IMR-90 (cell line): ENCODE results near the gene PARP14. TPM values are rescaled to one million over a fixed set of nuclear protein-coding genes. Genes with fewer than 3 reads are reported as not detected.
A peak's percentile ranks its signal among the peaks of the same experiment; 100 is the strongest.

ENCODE experiments used
- ATAC-seq: fragments of 200-7000 bp; cut with Tn5 transposase; 2 replicates; pipeline ENCODE4 v1.9.1; 2020; ENCODE audit warnings: low read depth, mild to moderate bottlenecking, moderate library complexity
- BruUV-seq: library from RNA; stranded (reverse); fragments of 400-500 nt; replicated peaks from 2 replicates; lab custom pipeline; 2021; lab: Mats Ljungman, UMichigan
- CTCF ChIA-PET: fragments of 300-600 bp; formaldehyde crosslinking; extraction: SDS; loops from one replicate; lab custom pipeline; 2021; ENCODE audit warnings: antibody characterized with exemption; lab: Yijun Ruan, JAX
- POLR2A ChIA-PET: fragments of 300-600 bp; sonication (Branson Sonifier 250); formaldehyde crosslinking; loops from one replicate; lab custom pipeline; 2022; ENCODE audit warnings: antibody characterized with exemption; ENCODE audit not compliant: unreplicated experiment; lab: Charles Lee
- DNase-seq: peaks from one replicate; pipeline ENCODE4 v3.0.0; 2013
- H2AFZ ChIP-seq: replicated peaks from 2 replicates; pipeline ENCODE3; 2013; ENCODE audit warnings: low read length, mild to moderate bottlenecking; ENCODE audit not compliant: poor library complexity
- H2AK5ac ChIP-seq: 2 replicates; pipeline ENCODE4 v1.6.1; 2013; ENCODE audit warnings: low read depth, low read length, inconsistent platforms
- H2AK9ac ChIP-seq: replicated peaks from 2 replicates; pipeline ENCODE3; 2013; ENCODE audit warnings: mild to moderate bottlenecking, low read depth, low read length, moderate library complexity; ENCODE audit not compliant: poor library complexity
- H2BK120ac ChIP-seq: 2 replicates; pipeline ENCODE4 v1.6.1; 2013; ENCODE audit warnings: low read depth, low read length, inconsistent platforms
- H2BK15ac ChIP-seq: 3 replicates; pipeline ENCODE4 v1.6.1; 2013; ENCODE audit warnings: low read depth, low read length, inconsistent platforms
- H2BK20ac ChIP-seq: 2 replicates; pipeline ENCODE4 v1.6.1; 2013; ENCODE audit warnings: low read depth, mild to moderate bottlenecking, inconsistent platforms, low read length, moderate library complexity
- H2BK5ac ChIP-seq: 2 replicates; pipeline ENCODE4 v1.6.1; 2013; ENCODE audit warnings: mild to moderate bottlenecking, low read depth, low read length, inconsistent platforms; ENCODE audit not compliant: poor library complexity, severe bottlenecking
- H3K14ac ChIP-seq: replicated peaks from 2 replicates; pipeline ENCODE4 v1.6.1; 2013; ENCODE audit warnings: low read depth, low read length, inconsistent platforms
- H3K18ac ChIP-seq: 2 replicates; pipeline ENCODE4 v1.6.1; 2013; ENCODE audit warnings: low read depth, low read length, control low read depth
- H3K23ac ChIP-seq: 2 replicates; pipeline ENCODE4 v1.6.1; 2013; ENCODE audit warnings: low read depth, low read length, inconsistent platforms
- H3K27ac ChIP-seq: 2 replicates; pipeline ENCODE4 v1.5.1; 2013; ENCODE audit warnings: mild to moderate bottlenecking, control low read depth, low read length; ENCODE audit not compliant: insufficient read depth
- H3K27me3 ChIP-seq: 2 replicates; pipeline ENCODE4 v1.6.1; 2013; ENCODE audit warnings: low read length; ENCODE audit not compliant: control insufficient read depth, insufficient read depth
- H3K36me3 ChIP-seq: 2 replicates; pipeline ENCODE4 v1.6.1; 2013; ENCODE audit warnings: low read length, mixed read lengths; ENCODE audit not compliant: control insufficient read depth, insufficient read depth
- H3K4ac ChIP-seq: 2 replicates; pipeline ENCODE4 v1.6.1; 2013; ENCODE audit warnings: low read depth, low read length, inconsistent platforms
- H3K4me1 ChIP-seq: 2 replicates; pipeline ENCODE4 v1.6.1; 2013; ENCODE audit warnings: low read length, mixed read lengths; ENCODE audit not compliant: control insufficient read depth, insufficient read depth
- H3K4me2 ChIP-seq: 2 replicates; pipeline ENCODE4 v1.6.1; 2013; ENCODE audit warnings: low read depth, mild to moderate bottlenecking, control low read depth, low read length, moderate library complexity
- H3K4me3 ChIP-seq: 2 replicates; pipeline ENCODE4 v1.5.1; 2013; ENCODE audit warnings: low read depth, mild to moderate bottlenecking, control low read depth, low read length, moderate library complexity; ENCODE audit not compliant: insufficient read depth
- H3K56ac ChIP-seq: 2 replicates; pipeline ENCODE4 v1.6.1; 2013; ENCODE audit warnings: low read length, inconsistent platforms; ENCODE audit not compliant: insufficient read depth; ENCODE audit errors: extremely low read depth
- H3K79me1 ChIP-seq, 2 experiments: 2 replicates each; pipeline ENCODE4 v1.6.1; 2013; ENCODE audit warnings: low read length in 2 of 2, inconsistent platforms in 1 of 2, low read depth in 1 of 2
- H3K9ac ChIP-seq: 2 replicates; pipeline ENCODE4 v1.6.1; 2013; ENCODE audit warnings: low read depth, low read length, control low read depth
- H3K9me1 ChIP-seq: 2 replicates; pipeline ENCODE4 v1.6.1; 2013; ENCODE audit warnings: low read length, inconsistent platforms; ENCODE audit not compliant: insufficient read depth
- H3K9me3 ChIP-seq: 2 replicates; pipeline ENCODE4 v1.6.1; 2013; ENCODE audit warnings: low read length; ENCODE audit not compliant: control insufficient read depth, insufficient read depth
- H4K20me1 ChIP-seq: 2 replicates; pipeline ENCODE4 v1.6.1; 2013; ENCODE audit warnings: low read length, inconsistent platforms; ENCODE audit not compliant: insufficient read depth
- H4K5ac ChIP-seq: 2 replicates; pipeline ENCODE4 v1.6.1; 2013; ENCODE audit warnings: mild to moderate bottlenecking, low read depth, low read length, control low read depth
- H4K8ac ChIP-seq, 2 experiments: 2 replicates each; pipeline ENCODE4 v1.6.1; 2013; ENCODE audit warnings: low read depth in 2 of 2, low read length in 2 of 2, control low read depth in 1 of 2, inconsistent platforms in 1 of 2
- H4K91ac ChIP-seq: 2 replicates; pipeline ENCODE4 v1.6.1; 2013; ENCODE audit warnings: low read depth, low read length, inconsistent platforms; ENCODE audit not compliant: insufficient read depth
- CHD1 ChIP-seq: IDR thresholded peaks from 2 replicates; pipeline ENCODE4 v1.6.1; 2012; ENCODE audit warnings: low read depth, low read length, improper control_type of control experiment
- ELK1 ChIP-seq: fragments of 150-350 bp; IDR thresholded peaks from 2 replicates; pipeline ENCODE4 v1.6.1; 2016; ENCODE audit warnings: low read depth, mild to moderate bottlenecking, low read length, moderate library complexity, borderline replicate concordance
- MXI1 ChIP-seq: IDR thresholded peaks from 2 replicates; pipeline ENCODE4 v1.6.1; 2012; ENCODE audit warnings: low read depth, mild to moderate bottlenecking, low read length, moderate library complexity, borderline replicate concordance
- NFE2L2 ChIP-seq: fragments of 150-350 bp; IDR thresholded peaks from 2 replicates; pipeline ENCODE4 v1.6.1; 2016; ENCODE audit warnings: low read depth, mild to moderate bottlenecking, low read length
- RFX5 ChIP-seq: IDR thresholded peaks from 2 replicates; pipeline ENCODE4 v1.8.0; 2012; ENCODE audit warnings: low read depth, mild to moderate bottlenecking, low read length, moderate library complexity
- SMC3 ChIP-seq: fragments of 150-350 bp; IDR thresholded peaks from 2 replicates; pipeline ENCODE4 v1.6.1; 2016; ENCODE audit warnings: low read depth, mild to moderate bottlenecking, antibody characterized with exemption, low read length, moderate library complexity
- USF2 ChIP-seq: fragments of 150-350 bp; IDR thresholded peaks from 2 replicates; pipeline ENCODE4 v1.6.1; 2017; ENCODE audit warnings: mild to moderate bottlenecking, antibody characterized with exemption, low read length, low read depth
- WGBS, 2 experiments: methylation state at CpG; one replicate each; pipeline versions ENCODE4 v1.1.5 to v1.1.7; 2013; ENCODE audit warnings: missing lambda C conversion rate in 2 of 2; ENCODE audit not compliant: insufficient read length in 1 of 2; ENCODE audit errors: extremely low coverage in 2 of 2; 5-methylcytosine and 5-hydroxymethylcytosine counted together
- dilution Hi-C: fragments of 300-500 bp; cut with HindIII; formaldehyde crosslinking; loops from one replicate; pipeline ENCODE4 v1.14.3; 2018; ENCODE audit warnings: low sequenced_read_pairs; ENCODE audit not compliant: unreplicated experiment
- in situ Hi-C: fragments of 300-500 bp; cut with MboI; formaldehyde crosslinking; loops from 3 replicates; pipeline ENCODE4 v1.14.3; 2019; ENCODE audit warnings: low sequenced_read_pairs, inconsistent platforms, mixed read lengths
- intact Hi-C: fragments of 100-400 bp; cut with micrococcal nuclease; formaldehyde crosslinking; loops from 2 replicates; pipeline ENCODE4 v1.10.0; 2022
- polyA plus RNA-seq, 3 experiments: library from polyadenylated mRNA; depleted of rRNA; stranded (reverse); fragments of >200 nt; gene quantifications; 2 replicates each; pipeline ENCODE4 v1.2.3, GENCODE V29; 2012; ENCODE audit warnings: low replicate concordance in 1 of 3
- total RNA-seq: library from RNA; depleted of rRNA; stranded (reverse); fragments of >200 nt; gene quantifications from 2 replicates; pipeline ENCODE4 v1.2.3, GENCODE V29; 2012

The PARP14 gene
- total and polyA plus RNA-seq, 2 of the 4 experiments (the other 2 are of a cell fraction) = 9.3 to 23.1 TPM

GRCh38 chr3:122681974-122682409 lies 1.4 kb downstream of the PARP14 start:
- DNase-seq = no peak

More at GRCh38 chr3:122681974-122682409, 1.4 kb downstream of the PARP14 start:
- H2BK15ac ChIP-seq = no peak overlapping the region
- peaks cover 12 to 17% of the 10 kb centered on the region in 2 experiments for H3K79me1 ChIP-seq
- 100% methylated on average over 1 of the region's 3 CpGs; no CpG with 5 or more reads in 1 of the 2 experiments for WGBS, 2 experiments
- H3K36me3 ChIP-seq = peaks cover under 1% of the 10 kb centered on the region
- intact Hi-C loops (loop anchor here (5.0 to 10.0 kb wide), 2 partner anchors 113 to 345 kb away; partner anchors contain the start of genes HSPBAP1, SEMA5B and SLC49A4), dilution Hi-C loops (no loop called here), in situ Hi-C loops (no loop called here)
- H2BK20ac ChIP-seq = no peak overlapping the region
- peak overlapping the region; percentile 84 for H3K4me2 ChIP-seq
- ATAC-seq = no peak
- H3K4me3 ChIP-seq = peak overlapping the region; percentile 99
- 0 out of 2 replicates have a peak overlapping the region, but pooled peaks have one; percentile 3 for H3K14ac ChIP-seq
- peak overlapping the region; percentile 1 for H2AFZ ChIP-seq
- no peaks in the 10 kb centered on the region for H3K9me3 ChIP-seq
- peaks cover 13% of the 10 kb centered on the region for H3K4me1 ChIP-seq
- H2BK120ac ChIP-seq = no peak overlapping the region
- no peak overlapping the region for H3K4ac ChIP-seq
- ChIA-PET POLR2A (interaction anchor here (0.6 kb wide), 1 partner anchor 61 kb away, joined by 4 read pairs; no protein-coding TSS in a partner anchor), CTCF (no interaction called here)
- H3K27ac ChIP-seq = no peak overlapping the region
- H3K9ac ChIP-seq = no peak overlapping the region
- peak overlapping the region; percentile 44 for H3K23ac ChIP-seq
- H3K27me3 ChIP-seq = no peaks in the 10 kb centered on the region
- H4K20me1 ChIP-seq = no peaks in the 10 kb centered on the region
- H2BK5ac ChIP-seq = no peak overlapping the region
- H4K5ac ChIP-seq = no peak overlapping the region; the same call in 1 of the 2 replicates
- TF ChIP-seq ELK1 = no peak
- TF ChIP-seq RFX5 = no peak
- TF ChIP-seq CHD1 = no peak
- TF ChIP-seq SMC3 = no peak
- no peak for TF ChIP-seq NFE2L2
- no peak for TF ChIP-seq MXI1
- TF ChIP-seq USF2 = no peak
- BruUV-seq = no TSS peak
- peak overlapping the region; percentile 56 for H2AK9ac ChIP-seq
- H3K56ac ChIP-seq = no peak overlapping the region
- no peak overlapping the region; the same call in 1 of the 2 replicates for H2AK5ac ChIP-seq
- peak overlapping the region; percentile 55 to 81; a peak in 2 of 4 replicates for H4K8ac ChIP-seq
- peaks cover 4% of the 10 kb centered on the region; the same call in 1 of the 2 replicates for H3K9me1 ChIP-seq
- no peak overlapping the region for H3K18ac ChIP-seq
- H4K91ac ChIP-seq = no peak overlapping the region
